HG03139 (cell line): Measurements from ENCODE around the gene TRMT10B.

Experiments used
- ATAC-seq: cut with Tn5 transposase; IDR thresholded peaks from one replicate; pipeline ENCODE4 v1.9.1; 2021; ENCODE audit not compliant: unreplicated experiment

TRMT10B gene, protein sequence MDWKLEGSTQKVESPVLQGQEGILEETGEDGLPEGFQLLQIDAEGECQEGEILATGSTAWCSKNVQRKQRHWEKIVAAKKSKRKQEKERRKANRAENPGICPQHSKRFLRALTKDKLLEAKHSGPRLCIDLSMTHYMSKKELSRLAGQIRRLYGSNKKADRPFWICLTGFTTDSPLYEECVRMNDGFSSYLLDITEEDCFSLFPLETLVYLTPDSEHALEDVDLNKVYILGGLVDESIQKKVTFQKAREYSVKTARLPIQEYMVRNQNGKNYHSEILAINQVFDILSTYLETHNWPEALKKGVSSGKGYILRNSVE

DNA sequence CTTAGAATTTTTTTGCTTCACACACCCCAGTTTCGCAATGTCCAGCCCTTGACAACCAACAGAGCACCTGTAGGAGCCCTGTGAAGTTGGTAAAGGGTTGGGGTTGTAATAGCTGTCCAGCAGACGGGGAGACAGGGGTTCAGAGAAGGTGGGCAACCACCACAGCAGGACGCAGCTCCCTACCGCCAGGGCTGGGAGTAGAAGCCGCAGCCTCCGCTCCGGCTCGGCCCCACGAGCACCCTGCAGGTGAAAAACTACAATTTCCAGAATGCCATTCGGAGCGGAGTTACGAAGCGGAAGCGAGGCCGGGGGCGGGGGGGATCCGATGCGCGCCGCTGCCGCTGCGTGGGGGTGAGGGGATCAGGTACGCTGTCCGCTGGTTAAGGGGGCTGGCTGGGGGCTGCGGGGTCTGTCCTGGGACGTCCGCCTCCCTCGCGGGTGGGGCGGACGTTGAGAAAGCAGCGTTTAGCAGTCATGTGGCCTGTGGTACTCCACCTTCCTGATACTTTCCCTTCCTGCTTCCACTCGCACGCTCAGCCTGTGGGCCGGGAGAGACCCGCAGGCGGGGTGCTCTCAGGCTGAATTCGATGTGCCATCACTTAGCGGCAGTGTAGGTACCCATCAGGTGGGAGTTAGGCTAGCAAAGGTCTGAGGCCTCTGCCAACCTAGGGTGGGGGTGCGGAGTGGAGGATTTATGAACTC is at the start of gene TRMT10B:
TRMT10B (plus strand) TSS at position 317 of the 702 bp plus-strand sequence. CDS start 8,127 bp downstream, outside the sequence.
- peak; percentile 76 for ATAC-seq

DNA sequence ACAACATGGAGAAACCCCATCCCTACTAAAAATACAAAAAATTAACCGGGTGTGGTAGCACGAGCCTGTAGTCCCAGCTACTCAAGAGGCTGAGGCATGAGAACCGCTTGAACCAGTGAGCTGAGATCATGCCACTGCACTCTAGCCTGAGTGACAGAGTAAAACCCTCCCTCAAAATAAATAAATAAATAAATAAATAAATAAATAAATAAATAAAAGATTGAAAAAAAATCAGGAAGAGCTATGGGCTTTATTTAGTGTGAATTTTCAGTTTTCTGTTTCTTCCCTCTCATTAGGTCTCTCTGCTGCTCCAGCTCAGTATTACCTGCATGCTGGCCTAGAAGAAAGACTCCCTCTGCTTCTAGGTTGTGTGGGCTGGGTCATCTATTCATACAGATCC is 47.8 kb upstream of the TRMT10B start:
- no peak for ATAC-seq

DNA sequence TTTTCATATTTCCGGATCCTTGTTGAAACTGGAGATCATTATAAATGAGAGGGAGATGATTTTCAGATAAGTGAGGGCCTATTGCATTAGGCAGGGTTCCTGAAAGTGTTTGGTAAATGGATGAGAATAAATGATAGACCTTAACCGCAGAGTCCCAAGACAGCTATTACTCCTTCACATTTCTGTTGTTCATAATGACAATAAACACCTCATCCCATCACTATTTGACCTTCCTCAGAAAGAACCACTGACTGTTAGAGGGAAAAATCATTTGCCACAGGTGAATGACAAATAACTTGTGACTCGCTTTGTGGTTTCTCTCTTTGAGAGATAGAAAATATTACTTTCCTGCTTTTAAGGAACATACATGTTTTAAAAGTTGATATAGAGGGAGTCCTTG is 47.3 kb upstream of the TRMT10B start:
- no peak for ATAC-seq

DNA sequence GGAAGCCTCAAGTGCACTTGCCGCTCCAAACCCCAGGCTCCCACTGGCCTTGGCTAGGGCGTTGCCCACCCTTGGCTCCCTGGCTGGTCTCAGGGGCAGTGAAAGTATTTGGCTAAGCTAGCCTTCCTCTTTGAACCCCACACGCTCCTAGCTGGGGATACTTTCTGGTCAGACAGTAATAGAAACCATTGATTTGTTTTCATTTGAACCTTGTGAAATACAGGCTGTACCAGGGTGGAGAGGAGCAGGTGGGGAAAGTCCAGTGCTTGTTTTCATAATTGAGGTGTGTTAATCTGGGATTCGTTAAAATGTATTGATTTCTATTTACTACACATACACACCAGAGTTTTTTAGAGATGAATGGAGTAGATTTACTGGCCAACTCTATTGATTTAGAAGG is 45.9 kb upstream of the TRMT10B start:
- no peak for ATAC-seq

DNA sequence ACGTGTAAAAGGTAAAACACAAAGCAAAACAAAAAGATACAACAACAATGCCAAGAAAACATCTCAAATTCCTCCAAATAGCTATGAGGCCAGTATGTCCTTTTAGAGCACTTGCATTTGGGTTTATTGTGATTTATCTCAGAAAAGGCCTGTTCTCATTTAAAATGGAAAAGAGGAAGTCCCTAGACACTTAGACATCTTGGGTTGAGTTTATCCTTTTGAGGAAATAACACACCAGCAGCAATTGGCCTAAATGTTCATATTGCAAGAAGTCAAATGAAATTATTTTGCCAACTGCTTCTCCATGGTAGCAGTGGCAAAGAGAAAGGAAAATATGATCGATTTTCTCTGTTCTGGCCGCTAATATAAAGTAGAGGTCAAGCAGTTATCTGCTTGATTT is 43.6 kb upstream of the TRMT10B start:
- no peak for ATAC-seq

DNA sequence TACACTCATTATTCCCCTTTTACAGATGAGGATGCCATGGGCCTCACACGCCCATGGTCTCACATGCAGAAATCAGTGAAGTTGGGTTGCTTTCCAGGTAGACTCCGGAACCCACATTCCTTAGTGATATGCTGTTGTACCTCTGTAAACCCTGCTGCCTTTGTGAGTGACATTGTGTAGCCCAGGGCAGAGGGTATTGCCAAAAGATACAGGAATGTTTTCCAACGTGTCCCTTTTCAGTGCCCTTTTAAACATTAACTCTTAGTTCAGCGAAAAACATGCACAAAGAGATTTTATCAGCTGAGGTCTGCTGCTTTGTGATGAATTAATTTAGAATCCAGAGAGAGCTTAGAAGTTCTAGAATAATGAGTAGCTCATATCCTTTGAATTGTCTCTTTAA is 38.3 kb upstream of the TRMT10B start:
- ATAC-seq: no peak

DNA sequence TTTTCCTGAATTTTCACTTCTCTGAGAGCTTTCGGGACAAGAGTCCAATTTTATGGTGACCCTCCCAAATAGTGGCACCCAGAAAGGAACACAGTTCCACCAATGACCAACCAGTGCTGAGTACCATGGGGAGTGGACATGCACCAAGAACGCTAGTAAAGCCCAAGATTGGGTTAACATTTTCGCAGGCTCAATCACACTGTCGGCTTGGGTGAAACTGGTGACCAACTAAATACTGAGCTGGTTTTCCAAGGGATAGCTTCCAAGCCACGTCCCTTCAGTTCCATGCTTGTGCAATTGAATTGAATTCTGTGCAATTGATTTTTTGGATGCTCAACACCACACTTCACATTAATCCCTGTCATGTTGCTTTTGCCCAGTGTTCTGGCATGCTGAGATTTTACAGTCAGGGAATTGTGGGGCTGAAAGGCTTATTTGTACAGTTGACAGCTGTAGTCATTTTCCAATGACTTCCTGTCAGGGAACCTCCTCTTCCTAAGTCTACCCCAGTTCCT is 37.6 kb upstream of the TRMT10B start:
- ATAC-seq: no peak

DNA sequence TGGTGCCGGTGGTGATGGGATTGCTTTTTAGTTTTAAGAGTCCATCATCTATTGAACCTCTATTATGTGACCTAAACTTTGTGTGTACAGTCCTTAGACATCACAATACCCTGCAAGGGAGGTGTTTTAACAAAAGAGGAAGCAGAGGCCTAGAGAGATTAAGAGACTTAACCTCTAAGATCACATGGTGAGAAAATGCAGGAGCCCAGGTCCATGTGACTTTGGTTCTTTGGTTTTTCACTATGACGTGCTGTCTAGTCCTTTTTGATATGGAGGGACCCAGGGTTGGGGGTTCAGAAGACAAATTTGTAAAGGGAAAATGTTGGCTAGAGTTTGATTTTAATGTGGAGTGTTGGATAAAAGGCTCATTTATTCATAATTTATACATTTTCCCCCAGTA is 34.1 kb upstream of the TRMT10B start:
- no peak for ATAC-seq

DNA sequence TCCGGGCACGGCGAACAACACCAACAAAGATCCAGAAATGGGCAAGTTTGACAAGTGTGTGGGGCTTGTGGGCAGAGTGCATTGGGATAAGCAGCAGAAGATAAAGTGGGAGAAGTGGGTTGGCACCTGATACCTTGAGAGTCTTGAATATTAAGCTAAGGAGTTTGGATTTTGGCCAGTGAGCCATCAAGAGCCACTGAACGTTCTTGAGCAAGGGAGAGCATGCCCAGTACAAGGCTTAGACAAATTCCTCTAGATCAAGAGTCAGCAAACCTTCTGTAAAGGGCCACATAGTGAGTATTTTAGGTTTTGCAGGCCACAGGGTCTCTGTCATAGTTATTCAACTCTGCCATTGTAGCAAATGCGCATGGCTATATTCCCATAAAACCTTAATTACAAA is 26.6 kb upstream of the TRMT10B start:
- ATAC-seq: no peak

DNA sequence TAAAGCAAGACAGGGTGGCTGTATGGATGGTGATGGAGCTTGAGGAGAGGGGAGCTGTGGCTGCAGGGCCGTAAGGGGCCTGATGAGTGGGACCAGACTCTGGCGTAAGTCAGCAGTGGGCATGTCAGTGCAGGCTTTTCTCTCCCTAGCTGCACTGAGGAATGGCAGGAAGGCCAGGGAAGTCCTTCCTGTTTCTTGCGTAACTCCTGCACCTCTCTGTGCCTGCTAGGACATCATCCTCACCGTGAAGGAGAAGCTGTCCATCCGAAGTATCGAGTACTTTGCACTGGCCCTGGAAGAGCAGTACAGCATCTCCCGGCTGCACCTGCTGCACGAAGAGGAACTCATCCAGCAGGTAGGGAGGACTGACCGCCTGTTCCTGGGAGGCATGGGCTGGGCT is 24.1 kb upstream of the TRMT10B start:
- no peak for ATAC-seq

DNA sequence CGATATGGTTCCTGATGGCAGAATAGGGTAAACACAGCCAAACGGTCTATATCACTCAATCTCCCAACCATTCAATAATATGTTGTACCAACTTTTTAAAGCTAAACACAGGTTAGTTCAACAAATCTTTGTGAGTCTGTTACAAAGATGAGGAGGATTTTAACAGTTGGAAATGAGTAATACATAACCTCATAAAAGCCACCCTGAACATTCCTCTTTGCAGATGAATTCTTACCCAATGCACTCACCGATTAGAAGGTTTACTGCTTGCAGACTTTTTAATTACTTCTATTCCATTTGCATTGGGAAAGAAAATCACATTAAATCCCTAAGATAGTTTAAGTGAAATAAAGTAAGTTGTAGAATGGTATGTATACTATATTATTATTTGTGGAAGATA is 23.3 kb upstream of the TRMT10B start:
- ATAC-seq: no peak

DNA sequence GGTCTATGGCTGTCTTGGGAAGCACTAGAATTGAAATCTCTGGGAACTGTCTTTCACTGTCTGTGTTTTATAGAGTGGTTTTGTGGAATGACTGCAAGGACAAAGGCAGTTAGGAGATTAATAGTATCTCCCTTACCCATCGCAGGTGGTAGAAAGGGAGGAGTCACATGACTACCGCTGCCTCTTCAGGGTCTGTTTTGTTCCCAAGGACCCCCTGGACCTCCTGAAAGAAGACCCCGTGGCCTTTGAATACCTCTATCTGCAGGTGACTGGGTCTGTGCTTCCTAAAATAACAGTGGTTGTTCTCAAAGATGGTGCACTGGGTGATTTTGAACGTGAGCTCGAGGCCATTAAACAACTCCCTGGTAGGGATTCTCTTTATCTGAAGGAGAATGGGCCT is 22.8 kb upstream of the TRMT10B start:
- no peak for ATAC-seq

DNA sequence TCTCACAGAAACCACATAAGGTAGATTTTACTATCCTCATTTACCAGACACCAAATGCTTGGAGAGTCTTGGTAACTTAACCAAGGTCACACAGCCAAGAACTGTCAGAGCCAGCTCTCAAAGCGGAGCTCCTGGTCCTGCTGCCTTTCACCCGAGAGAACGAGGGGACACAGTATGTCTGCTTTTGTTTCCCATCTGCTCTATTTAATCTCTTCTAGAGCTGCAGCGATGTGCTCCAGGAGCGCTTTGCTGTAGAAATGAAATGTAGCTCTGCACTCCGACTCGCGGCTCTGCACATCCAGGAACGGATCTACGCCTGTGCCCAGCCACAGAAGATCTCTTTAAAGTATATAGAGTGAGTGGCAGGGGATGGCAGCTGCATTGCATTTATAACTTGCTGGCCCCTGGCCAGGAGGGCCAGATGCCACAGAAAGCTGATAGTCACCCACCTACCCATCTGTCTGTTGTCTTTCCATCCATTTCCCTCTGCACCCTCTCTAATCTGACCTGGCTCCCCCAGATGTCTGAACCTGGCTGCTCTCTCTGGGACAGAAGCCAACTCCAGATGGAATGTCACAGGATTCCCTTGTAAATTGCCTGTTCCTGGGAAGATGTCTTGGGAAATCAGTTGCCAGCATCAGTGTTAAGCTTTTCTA is 21.4 kb upstream of the TRMT10B start:
- no peak for ATAC-seq

DNA sequence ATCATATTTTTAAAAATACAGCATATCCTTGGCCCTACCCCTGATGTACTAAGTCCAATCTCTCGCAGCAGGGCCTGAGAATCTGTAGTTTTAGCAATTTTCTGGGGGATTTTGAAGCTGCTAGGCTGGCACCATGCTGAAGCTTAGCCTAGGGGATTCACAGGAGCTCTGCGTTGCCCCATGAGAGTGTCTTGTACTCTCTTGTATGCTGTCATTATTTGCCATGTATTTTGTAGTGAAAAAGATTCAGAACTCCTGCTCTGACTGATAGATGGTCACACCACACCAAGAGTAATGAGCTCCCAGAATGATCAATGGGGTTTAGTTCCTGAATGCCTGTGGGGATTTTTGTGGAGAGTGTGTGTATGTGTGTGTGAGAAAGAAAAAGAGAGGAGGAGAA is 20.7 kb upstream of the TRMT10B start:
- ATAC-seq: no peak

DNA sequence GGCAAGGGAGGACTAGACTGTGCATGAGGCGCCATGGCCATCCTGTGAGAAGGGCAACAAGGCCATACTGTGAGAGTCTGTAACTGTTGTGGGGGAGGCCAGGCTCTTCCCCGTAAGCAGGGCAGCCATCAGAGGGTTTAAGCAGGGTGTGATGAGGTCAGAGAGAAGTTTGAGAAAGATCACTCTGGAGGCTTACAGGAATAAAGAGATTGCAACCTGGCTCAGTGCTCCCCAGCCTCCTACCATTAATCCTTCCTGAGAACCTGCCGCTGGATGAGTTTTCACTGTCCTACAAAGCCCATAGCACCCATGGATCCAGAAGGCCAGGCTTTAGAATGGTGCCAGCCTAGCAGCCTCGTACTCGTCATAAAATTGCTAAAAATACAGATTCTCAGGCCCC is 14.4 kb upstream of the TRMT10B start:
- no peak for ATAC-seq

DNA sequence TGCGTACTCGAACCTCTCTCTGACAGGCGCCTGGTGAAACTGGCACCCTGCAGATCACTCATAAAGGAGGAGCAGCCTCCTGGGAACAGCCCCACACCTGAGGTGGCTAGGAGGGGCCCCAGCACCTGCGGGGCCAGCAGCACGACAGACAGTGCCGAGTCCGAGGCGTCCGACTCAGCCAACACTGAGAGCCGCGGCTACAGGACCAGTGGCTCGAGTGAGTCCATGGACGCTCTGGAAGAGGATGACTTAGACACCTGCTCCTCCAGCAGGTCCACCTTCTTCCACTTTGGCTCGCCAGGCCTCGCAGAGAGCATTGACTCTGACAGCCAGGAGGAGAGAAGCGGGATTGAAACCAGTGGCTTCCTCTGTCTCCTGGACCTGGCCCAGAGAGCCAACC is 13.5 kb upstream of the TRMT10B start:
- no peak for ATAC-seq

DNA sequence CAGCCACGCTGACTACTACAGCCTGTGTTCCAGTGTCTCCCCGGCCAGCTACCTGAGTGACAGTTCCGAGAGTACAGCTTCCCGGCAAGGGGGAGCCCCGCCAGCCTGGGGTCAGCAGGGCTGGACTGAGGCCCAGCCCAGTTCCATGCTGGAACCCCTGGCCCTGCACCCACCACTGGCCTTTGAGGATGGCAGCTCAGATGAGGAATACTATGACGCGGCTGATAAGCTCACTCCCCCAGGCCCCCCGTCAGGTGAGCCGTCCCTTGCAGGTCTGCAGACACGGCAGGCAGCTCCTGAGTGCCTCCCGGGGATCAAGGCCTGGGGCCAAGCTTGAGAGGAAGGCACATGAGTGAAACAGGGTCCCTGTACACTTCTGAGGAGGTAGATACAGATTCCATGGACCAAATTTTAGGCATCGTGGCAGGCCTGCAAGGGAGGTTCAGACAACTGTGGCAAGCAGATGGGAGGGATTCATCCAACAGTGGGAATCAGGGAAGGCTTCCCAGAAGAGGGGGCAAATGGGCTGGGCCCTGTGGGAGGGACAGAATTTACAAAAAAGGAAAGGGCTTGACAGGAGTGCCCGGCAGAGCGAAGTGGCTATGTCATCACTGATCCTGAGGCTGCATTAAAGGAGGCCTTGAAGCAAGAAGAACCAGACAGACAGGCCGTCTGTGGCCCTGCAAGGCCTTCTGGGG is 12.8 kb upstream of the TRMT10B start:
- ATAC-seq: no peak

DNA sequence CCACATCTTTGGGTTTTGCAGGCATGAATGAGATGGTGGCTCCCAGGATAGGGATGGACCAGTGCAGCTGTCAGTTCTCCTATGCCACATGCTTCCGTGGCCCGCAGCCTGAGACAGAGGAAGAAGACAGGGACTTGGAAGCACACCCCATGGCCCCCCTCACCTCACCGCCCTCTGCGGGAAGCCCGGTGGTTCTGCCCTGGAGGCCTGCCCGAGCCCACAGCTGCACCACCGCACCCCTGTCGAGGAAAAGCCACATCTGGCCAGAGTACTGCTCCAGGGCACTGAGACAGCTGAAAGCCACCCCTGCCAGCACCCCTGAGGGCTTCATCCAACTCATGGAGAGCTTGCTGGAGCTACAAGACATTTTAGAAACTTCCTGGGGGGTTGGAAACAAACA is 7.6 kb upstream of the TRMT10B start:
- no peak for ATAC-seq

DNA sequence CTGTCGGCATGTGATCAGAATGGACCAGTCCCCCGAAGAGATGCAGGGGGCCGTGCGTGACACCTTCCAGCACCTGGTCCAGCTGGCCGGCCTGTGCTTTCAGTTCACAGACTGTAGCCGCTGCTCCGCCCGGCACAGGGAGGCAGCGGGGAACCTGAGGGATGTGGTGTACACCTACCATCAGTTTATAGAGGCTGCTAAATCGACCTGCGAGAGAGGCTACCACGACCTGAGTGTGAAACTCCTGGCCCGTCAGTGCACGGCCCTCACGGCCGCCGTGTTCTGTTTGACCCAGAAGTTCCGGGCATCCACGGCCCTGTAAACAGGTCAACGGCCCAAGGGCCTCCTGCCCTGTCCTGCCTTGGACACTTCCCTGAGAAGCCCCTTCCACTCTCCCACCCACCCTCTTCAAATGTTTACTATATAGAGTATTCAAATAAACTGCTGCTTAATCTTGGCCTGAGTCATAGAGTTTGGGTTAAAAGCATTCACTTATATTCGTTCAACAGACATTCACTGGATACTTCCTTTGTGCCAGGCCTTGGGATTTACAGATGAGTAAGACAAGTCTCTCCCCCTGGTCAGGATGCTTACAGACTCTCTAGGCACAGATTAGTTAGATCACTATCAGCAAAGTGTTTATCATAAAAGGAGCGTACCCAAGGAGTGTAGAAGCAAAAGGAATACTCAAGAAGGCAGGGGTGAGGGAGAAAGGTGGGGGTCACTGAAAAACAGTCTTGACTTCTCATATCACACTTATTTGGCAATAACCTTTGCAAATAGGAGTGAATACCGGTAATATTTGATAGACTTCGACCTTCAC is 6.9 kb upstream of the TRMT10B start:
- no peak for ATAC-seq

DNA sequence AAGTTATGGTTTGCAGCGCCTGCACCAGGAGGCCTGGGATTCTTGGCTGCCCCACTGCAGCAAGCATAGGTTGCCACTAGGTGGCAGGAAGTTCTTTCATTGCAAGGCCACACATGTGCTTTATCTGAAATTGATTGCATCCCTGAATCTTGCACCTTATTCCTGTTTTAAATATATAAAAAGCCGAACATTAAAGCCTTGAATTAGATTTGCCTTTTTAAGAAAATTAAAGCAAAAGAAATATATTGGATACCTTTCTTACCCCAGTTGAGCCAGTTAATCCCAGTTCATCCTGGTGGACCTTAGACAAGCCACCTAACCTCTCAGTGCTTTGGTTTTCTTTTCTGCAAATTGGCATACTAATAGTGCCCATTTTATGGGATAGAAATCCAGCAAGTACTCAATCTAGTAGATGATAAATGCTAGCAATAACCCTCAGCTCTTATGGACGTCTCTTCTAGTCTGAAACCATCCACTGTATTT is 6.3 kb upstream of the TRMT10B start:
- ATAC-seq: no peak
